H9 (cell line): ENCODE results near the gene TSLP. TPM values are rescaled to one million over a fixed set of nuclear protein-coding genes. Genes with fewer than 3 reads are reported as not detected.

ENCODE experiments used
- DNase-seq: peaks from one replicate; pipeline ENCODE4 v3.0.0-alpha.2; 2017
- H2AFZ ChIP-seq: one replicate; pipeline ENCODE4 v1.6.1; 2013; ENCODE audit warnings: mild to moderate bottlenecking, low read length, control low read depth, moderate library complexity
- H2AK5ac ChIP-seq: 2 replicates; pipeline ENCODE4 v1.6.1; 2013; ENCODE audit warnings: low read length, control low read depth, mixed read lengths; ENCODE audit not compliant: insufficient read length
- H2BK120ac ChIP-seq: one replicate; pipeline ENCODE4 v1.6.1; 2013; ENCODE audit warnings: low read depth, mild to moderate bottlenecking, low read length, control low read depth, inconsistent platforms; ENCODE audit not compliant: poor library complexity, severe bottlenecking
- H2BK12ac ChIP-seq: 2 replicates; pipeline ENCODE4 v1.6.1; 2013; ENCODE audit warnings: low read length, control low read depth, mixed read lengths, low read depth; ENCODE audit not compliant: insufficient read length
- H2BK15ac ChIP-seq: 2 replicates; pipeline ENCODE4 v1.6.1; 2013; ENCODE audit warnings: low read depth, low read length, control low read depth
- H2BK20ac ChIP-seq: one replicate; pipeline ENCODE4 v1.6.1; 2013; ENCODE audit warnings: low read depth, mild to moderate bottlenecking, low read length, control low read depth, inconsistent platforms; ENCODE audit not compliant: poor library complexity, severe bottlenecking
- H2BK5ac ChIP-seq: 2 replicates; pipeline ENCODE4 v1.6.1; 2013; ENCODE audit warnings: low read length, control low read depth, mixed read lengths; ENCODE audit not compliant: insufficient read length
- H3K14ac ChIP-seq: 2 replicates; pipeline ENCODE4 v1.6.1; 2013; ENCODE audit warnings: low read length, control low read depth; ENCODE audit not compliant: insufficient read depth
- H3K18ac ChIP-seq: 2 replicates; pipeline ENCODE4 v1.6.1; 2013; ENCODE audit warnings: low read depth, mild to moderate bottlenecking, mixed read lengths, low read length, control low read depth; ENCODE audit not compliant: insufficient read length
- H3K23ac ChIP-seq: 2 replicates; pipeline ENCODE4 v1.6.1; 2013; ENCODE audit warnings: low read length, control low read depth, mixed read lengths, low read depth; ENCODE audit not compliant: insufficient read length
- H3K23me2 ChIP-seq: 2 replicates; pipeline ENCODE4 v1.6.1; 2013; ENCODE audit warnings: low read depth, mild to moderate bottlenecking, mixed read lengths, low read length, control low read depth; ENCODE audit not compliant: insufficient read length, poor library complexity, severe bottlenecking
- H3K27ac ChIP-seq: 2 replicates; pipeline ENCODE4 v1.5.1; 2013; ENCODE audit warnings: low read length, control low read depth, mixed read lengths, low read depth; ENCODE audit not compliant: insufficient read length
- H3K27me3 ChIP-seq: 2 replicates; pipeline ENCODE4 v1.6.1; 2013; ENCODE audit warnings: low read length, control low read depth, inconsistent platforms; ENCODE audit not compliant: insufficient read depth
- H3K4ac ChIP-seq: 2 replicates; pipeline ENCODE4 v1.6.1; 2013; ENCODE audit warnings: low read depth, mild to moderate bottlenecking, control low read depth, inconsistent platforms, low read length, moderate library complexity
- H3K4me1 ChIP-seq: 2 replicates; pipeline ENCODE4 v1.6.1; 2013; ENCODE audit warnings: low read length, control low read depth, inconsistent platforms; ENCODE audit not compliant: insufficient read depth
- H3K4me2 ChIP-seq: 2 replicates; pipeline ENCODE4 v1.6.1; 2013; ENCODE audit warnings: low read length, control low read depth, mixed read lengths; ENCODE audit not compliant: insufficient read length, insufficient read depth
- H3K56ac ChIP-seq: 2 replicates; pipeline ENCODE4 v1.6.1; 2013; ENCODE audit warnings: low read depth, mild to moderate bottlenecking, mixed read lengths, low read length, control low read depth; ENCODE audit not compliant: insufficient read length
- H3K79me1 ChIP-seq: 2 replicates; pipeline ENCODE4 v1.6.1; 2013; ENCODE audit warnings: low read depth, mild to moderate bottlenecking, moderate library complexity, low read length, control low read depth, inconsistent platforms; ENCODE audit not compliant: insufficient read depth, poor library complexity, severe bottlenecking
- H3K79me2 ChIP-seq: 2 replicates; pipeline ENCODE4 v1.6.1; 2013; ENCODE audit warnings: low read length, control low read depth, inconsistent platforms; ENCODE audit not compliant: insufficient read depth
- H3K9ac ChIP-seq: 2 replicates; pipeline ENCODE4 v1.6.1; 2013; ENCODE audit warnings: low read length, control low read depth, mixed read lengths; ENCODE audit not compliant: insufficient read length; ENCODE audit errors: extremely low read depth
- H3K9me3 ChIP-seq: one replicate; pipeline ENCODE4 v1.6.1; 2013; ENCODE audit warnings: low read depth, low read length, inconsistent platforms; ENCODE audit not compliant: control insufficient read depth
- H3T11ph ChIP-seq: one replicate; pipeline ENCODE4 v1.6.1; 2013; ENCODE audit warnings: mild to moderate bottlenecking, low read length, control low read depth, inconsistent platforms
- H4K20me1 ChIP-seq: one replicate; pipeline ENCODE4 v1.6.1; 2013; ENCODE audit not compliant: control insufficient read depth, insufficient read length, insufficient read depth
- H4K5ac ChIP-seq: 2 replicates; pipeline ENCODE4 v1.6.1; 2013; ENCODE audit warnings: low read depth, mild to moderate bottlenecking, mixed read lengths, low read length, control low read depth; ENCODE audit not compliant: insufficient read length
- H4K8ac ChIP-seq: replicated peaks from 2 replicates; pipeline ENCODE4 v1.6.1; 2013; ENCODE audit warnings: low read length, control low read depth, mixed read lengths, low read depth; ENCODE audit not compliant: insufficient read length
- H4K91ac ChIP-seq: 2 replicates; pipeline ENCODE4 v1.6.1; 2013; ENCODE audit warnings: low read depth, mild to moderate bottlenecking, moderate library complexity, mixed read lengths, low read length, control low read depth; ENCODE audit not compliant: insufficient read length
- H3K27ac Mint-ChIP-seq, 3 experiments: 2 replicates in 2 of 3; 3 replicates in 1 of 3; pipeline ENCODE4 v1.8.0; 2020 to 2021; ENCODE audit warnings: mixed read lengths in 3 of 3, mild to moderate bottlenecking in 1 of 3, moderate library complexity in 1 of 3
- H3K27me3 Mint-ChIP-seq: 2 replicates; pipeline ENCODE4 v1.8.0; 2021; ENCODE audit warnings: low read depth, mild to moderate bottlenecking, moderate library complexity, mixed read lengths
- H3K36me3 Mint-ChIP-seq, 3 experiments: 2 replicates in 2 of 3; 3 replicates in 1 of 3; pipeline ENCODE4 v1.8.0; 2020 to 2021; ENCODE audit warnings: low read depth in 3 of 3, mixed read lengths in 3 of 3; ENCODE audit not compliant: insufficient read depth in 1 of 3
- H3K4me1 Mint-ChIP-seq, 2 experiments: 2 replicates each; pipeline ENCODE4 v1.8.0; 2020; ENCODE audit warnings: mixed read lengths in 2 of 2
- H3K4me3 Mint-ChIP-seq, 2 experiments: 2 replicates in 1 of 2; 3 replicates in 1 of 2; pipeline ENCODE4 v1.8.0; 2020 to 2021; ENCODE audit warnings: mild to moderate bottlenecking in 2 of 2, mixed read lengths in 2 of 2, moderate library complexity in 1 of 2
- H3K9me3 Mint-ChIP-seq, 2 experiments: 2 replicates in 1 of 2; 3 replicates in 1 of 2; pipeline ENCODE4 v1.8.0; 2020; ENCODE audit warnings: mild to moderate bottlenecking in 2 of 2, mixed read lengths in 2 of 2, moderate library complexity in 1 of 2
- CTCF ChIP-seq: fragments of 200-600 bp; sonication (generic); conservative IDR thresholded peaks from 3 replicates; pipeline ENCODE4 v1.8.0; 2021; ENCODE audit warnings: antibody characterized with exemption, mild to moderate bottlenecking
- WGBS: extraction: QIAGEN DNeasy Blood & Tissue Kit; methylation state at CpG from one replicate; pipeline ENCODE4 v1.1.7; 2013; ENCODE audit warnings: missing lambda C conversion rate, low lambda C conversion rate, mixed read lengths; ENCODE audit not compliant: insufficient read length; ENCODE audit errors: extremely low coverage; 5-methylcytosine and 5-hydroxymethylcytosine counted together
- total RNA-seq: library from RNA; stranded (reverse); gene quantifications from 2 replicates; pipeline ENCODE4 v1.2.1, GENCODE V29; 2021

The TSLP gene
- total RNA-seq, 1 experiment from 2014 or later, result 0.63 TPM

GRCh38 chr5:111119856-111120255, 48.3 kb downstream of the TSLP start:
- Histone ChIP-seq H2AK5ac (no peak overlapping the region), H3K27ac (no peak overlapping the region), H3K4me1 (no peaks in the 10 kb centered on the region; the same call in 1 of the 2 replicates), H3K9ac (no peak overlapping the region), H4K20me1 (no peaks in the 10 kb centered on the region), H3T11ph (no peak overlapping the region), H4K91ac (no peak overlapping the region), H2BK5ac (no peak overlapping the region), H3K79me1 (no peaks in the 10 kb centered on the region), H3K18ac (no peak overlapping the region), H2BK120ac (no peak overlapping the region), H2BK15ac (no peak overlapping the region), H3K56ac (no peak overlapping the region), H3K4ac (no peak overlapping the region), H4K5ac (no peak overlapping the region), H2BK12ac (no peak overlapping the region), H3K9me3 (no peaks in the 10 kb centered on the region), H3K23me2 (no peaks in the 10 kb centered on the region), H3K27me3 (no peaks in the 10 kb centered on the region), H2BK20ac (no peak overlapping the region), H3K4me2 (no peak overlapping the region), H4K8ac (no peak overlapping the region), H3K23ac (no peak overlapping the region), H2AFZ (no peak overlapping the region), H3K14ac (no peak overlapping the region), H3K79me2 (no peaks in the 10 kb centered on the region)
- no peak overlapping the region for H3K4me3 Mint-ChIP-seq
- H3K27me3 Mint-ChIP-seq, result no peaks in the 10 kb centered on the region
- H3K4me1 Mint-ChIP-seq, result peaks cover 32 to 36% of the 10 kb centered on the region in 2 experiments
- no peak for TF ChIP-seq CTCF
- H3K36me3 Mint-ChIP-seq, result peaks cover 11 to 44% (median 37%) of the 10 kb centered on the region in 3 experiments; a peak in 6 of 7 replicates
- H3K9me3 Mint-ChIP-seq, result no peaks in the 10 kb centered on the region
- no peak for DNase-seq
- no CpG with 5 or more reads among the region's 2 CpGs for WGBS
- H3K27ac Mint-ChIP-seq, result no peak overlapping the region
